Hepatocyte (in vitro differentiated cells): Measurements from ENCODE around the gene HRH2.

Experiments used
- CTCF ChIP-seq: fragments of 200-600 bp; sonication (generic); IDR thresholded peaks from 2 replicates; pipeline ENCODE4 v1.5.1; 2016; ENCODE audit warnings: antibody characterized with exemption, mild to moderate bottlenecking; ENCODE audit not compliant: poor library complexity
- EZH2 ChIP-seq: fragments of 200-600 bp; sonication (generic); IDR thresholded peaks from 2 replicates; pipeline ENCODE4 v1.6.1; 2016; ENCODE audit warnings: antibody characterized with exemption, mild to moderate bottlenecking, borderline replicate concordance
- EZH2phosphoT487 ChIP-seq: fragments of 200-600 bp; sonication (generic); IDR thresholded peaks from one replicate; pipeline ENCODE4 v1.6.1; 2018; ENCODE audit warnings: antibody characterized with exemption, mild to moderate bottlenecking, low read depth, moderate library complexity; ENCODE audit not compliant: unreplicated experiment, severe bottlenecking

GRCh38 chr5:175627739-175628138 is 30.1 kb upstream of the HRH2 start:
- no peak for TF ChIP-seq CTCF
- no peak for TF ChIP-seq EZH2
- TF ChIP-seq EZH2phosphoT487, result no peak
